Measurements from ENCODE around the gene PLA2G6. TPM values are rescaled to one million over a fixed set of nuclear protein-coding genes. Genes with fewer than 3 reads are reported as not detected.
"Not testable (repeated sequence)": the region's sequence is repeated elsewhere in the genome, so short reads cannot be mapped to it uniquely, and the experiment has no call there.

Gene PLA2G6
- total RNA-seq, 1 donor from 2014 or later: 32.1 TPM

DNA sequence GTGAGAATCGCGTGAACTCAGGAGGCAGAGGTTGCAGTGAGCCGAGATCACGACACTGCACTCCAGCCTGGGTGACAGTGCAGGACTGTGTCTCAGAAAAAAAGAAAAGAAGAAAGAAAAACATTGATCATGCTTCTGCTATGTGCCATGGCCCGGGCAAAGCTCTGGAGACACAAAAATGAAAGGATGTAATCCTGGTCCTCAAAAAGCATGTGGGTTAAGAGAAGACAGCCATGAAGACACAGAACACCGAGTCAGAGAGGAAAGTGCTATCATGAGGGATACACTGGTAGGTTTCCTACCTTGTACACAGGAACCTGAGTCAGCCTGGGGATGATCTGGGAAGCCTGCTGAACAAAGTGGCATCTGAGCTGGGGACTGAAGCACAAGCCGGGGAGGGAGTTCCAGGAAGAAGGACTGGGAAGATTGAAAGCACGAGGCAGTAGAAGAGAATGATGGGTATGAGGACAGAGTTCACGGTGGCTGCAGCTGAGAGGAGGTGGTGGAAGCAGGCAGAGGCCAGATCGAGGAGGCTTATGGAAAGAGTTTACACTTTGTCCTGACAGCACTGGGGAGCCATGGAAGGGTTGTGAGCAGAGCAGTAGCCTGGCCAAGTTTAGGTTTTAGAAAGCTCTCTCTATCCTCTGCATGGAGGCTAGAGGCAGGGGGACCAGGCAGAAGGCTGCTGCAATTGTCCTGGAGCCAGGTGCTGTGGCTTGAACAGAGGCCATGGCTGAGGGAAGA is 10.3 kb upstream of the PLA2G6 start:
- peak; percentile 20 for ATAC-seq
- no peak for DNase-seq (ENCODE audit: low spot score)

GRCh38 chr22:38191055-38191454 is 9.4 kb upstream of the PLA2G6 start:
- ATAC-seq: no peak
- DNase-seq (ENCODE audit: low spot score): no peak

- DNase-seq (ENCODE audit: low spot score) (peak; percentile 83), ATAC-seq (peak; percentile 59)
These were observed 9.0 kb upstream of the PLA2G6 start for GRCh38 chr22:38190581-38190980.

GRCh38 chr22:38189104-38189503 is 7.5 kb upstream of the PLA2G6 start:
- no peak for ATAC-seq

DNA sequence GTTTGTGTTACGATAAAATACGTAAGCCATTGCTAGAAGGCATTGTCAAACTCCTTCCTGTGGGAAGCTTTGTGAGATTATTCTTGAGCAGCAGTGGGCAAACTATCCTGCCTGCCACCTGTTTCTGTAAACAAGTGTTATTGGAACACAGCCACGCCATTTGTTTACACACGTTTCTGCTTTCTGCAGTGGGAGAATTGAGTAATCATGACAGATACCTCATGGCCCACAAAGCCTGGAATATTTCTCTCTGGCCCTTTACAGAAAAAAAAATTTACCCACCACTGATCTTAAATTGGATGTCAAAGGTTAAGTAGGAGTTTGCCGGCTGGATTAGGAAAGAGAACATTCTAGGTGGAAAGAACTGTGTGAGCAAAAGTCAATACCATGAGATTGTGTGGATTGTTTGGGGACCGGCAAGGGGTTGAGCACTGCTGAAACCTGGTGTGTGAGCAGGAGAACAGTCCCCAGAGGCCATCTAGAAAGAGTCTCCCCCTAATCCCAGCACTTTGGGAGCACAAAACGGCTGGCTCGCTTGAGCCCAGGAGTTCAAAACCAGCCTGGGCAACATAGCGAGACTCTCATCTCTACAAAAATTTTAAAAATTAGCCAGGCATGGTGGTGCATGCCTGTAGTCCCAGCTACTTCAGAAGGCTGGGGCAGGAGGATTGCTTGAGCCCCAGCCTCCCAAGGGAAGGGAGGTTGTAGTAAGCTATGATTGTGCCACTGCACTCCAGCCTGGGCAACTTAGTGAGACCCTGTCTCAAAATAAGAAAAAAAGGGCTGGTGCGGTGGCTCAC is 6.0 kb upstream of the PLA2G6 start:
- peak; percentile 76 for DNase-seq (ENCODE audit: low spot score)
- peak; percentile 75 for ATAC-seq

More at GRCh38 chr22:38189104-38189503, 7.5 kb upstream of the PLA2G6 start:
- DNase-seq (ENCODE audit: low spot score): no peak

GRCh38 chr22:38186429-38186828 is 4.8 kb upstream of the PLA2G6 start:
- DNase-seq (ENCODE audit: low spot score): no peak
- no peak for ATAC-seq

GRCh38 chr22:38184788-38185187 is 3.2 kb upstream of the PLA2G6 start:
- no peak for DNase-seq (ENCODE audit: low spot score)

GRCh38 chr22:38180841-38181452 is 683 bp downstream of the PLA2G6 start:
- peak; percentile 78 for DNase-seq (ENCODE audit: low spot score)
- peak; percentile 54 for ATAC-seq

More at GRCh38 chr22:38184788-38185187, 3.2 kb upstream of the PLA2G6 start:
- ATAC-seq: no peak

DNA sequence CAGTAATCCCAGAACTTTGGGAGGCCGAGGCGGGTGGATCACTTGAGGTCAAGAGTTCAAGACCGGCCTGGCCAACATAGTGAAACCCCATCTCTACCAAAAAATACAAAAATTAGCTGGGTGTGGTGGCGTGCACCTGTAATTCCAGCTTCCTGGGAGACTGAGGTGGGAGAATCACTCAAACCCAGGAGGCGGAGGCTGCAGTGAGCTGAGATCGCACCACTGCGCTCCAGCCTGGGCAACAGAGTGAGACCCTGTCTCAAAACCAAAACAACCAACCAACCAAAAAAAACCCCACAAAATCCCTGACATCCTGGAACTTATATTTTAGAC is 3.1 kb downstream of the PLA2G6 start:
- not testable (repeated sequence) for DNase-seq (ENCODE audit: low spot score); ATAC-seq

GRCh38 chr22:38177926-38178604 is 3.6 kb downstream of the PLA2G6 start:
- ATAC-seq: peak; percentile 51
- peak; percentile 75 for DNase-seq (ENCODE audit: low spot score)

GRCh38 chr22:38177571-38177925 is 4.1 kb downstream of the PLA2G6 start:
- DNase-seq (ENCODE audit: low spot score); ATAC-seq: not testable (repeated sequence)

DNA sequence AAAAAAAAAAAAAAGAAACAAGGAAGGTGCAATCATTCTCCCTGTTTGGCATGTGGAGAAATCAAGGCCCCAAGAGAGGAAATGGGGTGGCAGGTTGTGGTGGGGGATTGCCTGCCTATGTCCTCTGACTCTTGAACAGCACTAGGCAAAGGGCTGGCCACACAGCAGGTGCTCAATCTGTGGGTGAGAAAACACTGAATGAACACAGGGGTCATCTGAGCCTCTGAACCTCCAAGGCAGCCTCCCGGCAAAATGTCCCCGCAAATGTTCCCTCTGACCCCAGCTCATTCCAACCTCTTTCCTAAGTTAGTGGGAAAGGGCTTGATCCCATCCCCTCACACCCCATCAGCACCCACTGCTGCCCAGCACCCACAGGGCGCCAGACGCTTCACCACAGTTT is 4.6 kb downstream of the PLA2G6 start:
- DNase-seq (ENCODE audit: low spot score): no peak
- no peak for ATAC-seq

DNA sequence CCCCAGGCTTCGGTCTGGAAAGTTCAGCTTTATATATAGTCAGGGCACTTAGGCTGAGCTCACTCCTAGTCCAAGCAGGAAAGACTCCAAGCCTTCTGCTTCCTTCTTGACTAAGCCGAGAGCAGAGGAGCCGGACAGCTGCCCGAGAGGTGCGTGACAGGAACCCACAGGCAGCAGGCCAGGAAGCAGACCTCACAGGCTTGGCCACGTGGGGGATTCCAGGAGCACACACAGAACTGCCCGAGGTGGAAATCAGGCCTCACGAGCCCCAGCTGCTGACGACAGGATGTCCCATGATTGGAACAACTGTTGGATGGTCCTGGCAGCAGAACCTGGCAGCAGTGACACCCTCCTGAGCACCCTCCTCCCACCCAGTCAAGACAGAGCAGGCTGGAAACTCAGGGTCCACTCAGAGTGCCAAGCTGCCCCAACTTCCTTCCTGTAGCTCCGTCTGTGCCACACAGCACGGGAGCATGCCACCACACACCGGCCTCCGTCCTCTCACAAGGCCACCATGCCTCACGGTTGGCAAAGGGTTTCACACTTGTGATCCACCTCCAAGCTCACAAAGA is 5.4 kb downstream of the PLA2G6 start:
- DNase-seq (ENCODE audit: low spot score) (no peak), ATAC-seq (peak; percentile 4)

DNA sequence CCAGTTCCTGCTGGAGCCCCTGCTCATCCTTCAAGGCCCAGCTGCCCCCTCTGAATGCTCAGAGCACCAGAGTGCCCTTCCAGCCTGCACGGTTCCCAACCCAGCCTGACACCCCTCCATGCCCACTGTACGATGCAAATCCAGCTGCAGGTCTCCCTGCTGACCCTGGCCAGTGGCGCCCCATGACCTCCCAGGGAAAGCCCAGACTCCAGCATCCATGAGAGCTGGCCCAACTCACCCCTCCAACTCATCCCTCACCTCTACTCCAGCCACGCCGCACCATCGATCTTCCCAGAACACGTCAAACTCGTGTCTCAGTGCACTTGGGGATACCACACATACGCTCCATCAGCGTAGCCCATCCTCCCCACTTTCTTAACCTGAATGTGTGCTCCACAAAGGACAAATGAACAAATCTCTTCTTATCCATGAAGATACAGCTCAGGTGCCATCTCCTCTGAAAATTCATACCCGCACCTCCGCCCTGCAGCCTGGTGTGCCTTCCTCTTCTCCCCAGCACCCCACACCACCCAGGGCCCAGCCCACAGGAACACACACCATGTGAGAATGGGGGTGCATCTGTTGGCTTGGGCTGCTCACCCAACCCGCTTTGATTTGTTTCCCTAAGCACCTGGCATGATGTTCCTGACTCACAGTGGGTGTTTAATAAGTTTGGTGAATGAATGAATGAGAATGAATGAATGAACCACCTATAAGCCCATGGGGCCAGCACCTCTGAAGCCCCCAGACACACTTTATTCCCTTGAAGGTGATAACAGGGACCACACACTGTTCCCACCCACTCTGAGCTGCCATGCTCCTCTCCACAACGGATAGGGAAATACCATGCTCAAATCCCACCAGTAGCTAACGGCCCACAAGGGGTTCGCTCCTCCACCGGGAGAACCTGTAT is 6.2 kb downstream of the PLA2G6 start:
- DNase-seq (ENCODE audit: low spot score): no peak
- ATAC-seq: no peak

GRCh38 chr22:38174626-38175025 is 7.0 kb downstream of the PLA2G6 start:
- no peak for DNase-seq (ENCODE audit: low spot score)
- ATAC-seq: no peak

DNA sequence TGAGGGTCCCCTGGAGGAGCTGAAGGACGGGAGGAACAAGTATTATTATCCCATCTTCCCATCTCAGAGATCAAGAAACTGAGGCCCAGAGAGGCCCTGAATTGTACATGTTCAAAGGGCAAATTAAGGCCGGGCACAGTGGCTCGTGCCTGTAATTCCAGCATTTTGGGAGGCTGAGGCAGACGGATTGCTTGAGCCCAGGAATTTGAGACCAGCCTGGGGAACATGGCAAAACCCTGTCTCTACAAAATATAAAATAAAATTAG is 8.1 kb downstream of the PLA2G6 start:
- DNase-seq (ENCODE audit: low spot score): no peak
- ATAC-seq: no peak

DNA sequence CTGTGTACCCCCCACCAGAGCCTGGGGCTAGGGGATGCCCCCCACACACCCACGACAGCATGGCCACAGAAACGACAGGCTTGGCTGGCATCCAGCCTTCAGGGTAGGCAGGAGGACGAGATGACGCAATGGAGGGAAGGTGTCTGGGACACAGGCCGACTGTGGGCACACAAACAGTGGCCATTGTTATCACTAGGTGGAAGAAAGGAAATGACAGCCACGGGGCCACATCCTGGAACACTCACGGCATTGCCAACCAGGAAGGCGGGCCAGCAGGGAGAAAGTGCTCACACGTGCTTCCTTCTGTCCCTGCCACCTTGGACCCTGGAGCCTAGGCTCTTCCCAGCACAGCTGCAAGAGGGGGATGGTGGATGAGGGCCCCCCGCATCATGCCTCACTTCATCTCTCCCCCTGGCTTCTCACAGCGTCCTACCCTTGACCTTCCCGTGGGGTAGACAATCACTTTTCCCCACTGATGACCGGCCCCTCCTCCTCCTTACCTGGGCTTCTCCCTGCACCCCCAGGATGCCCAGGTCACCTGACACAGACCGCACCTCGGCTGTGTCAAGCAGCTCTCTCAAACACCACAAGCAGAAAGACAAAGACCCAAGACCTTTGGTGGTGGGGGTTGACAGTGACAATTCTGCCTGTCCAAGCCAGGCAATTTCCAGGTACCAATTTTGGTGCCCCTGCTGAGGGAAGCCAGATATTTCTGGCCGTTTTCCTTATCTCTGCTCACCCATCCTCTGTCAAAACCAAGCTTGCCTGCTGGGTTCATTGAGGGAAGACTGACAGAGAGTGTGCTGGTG is 8.6 kb downstream of the PLA2G6 start:
- ATAC-seq: peak; percentile 66
- DNase-seq (ENCODE audit: low spot score): peak; percentile 83

GRCh38 chr22:38171927-38172831 is 9.5 kb downstream of the PLA2G6 start:
- DNase-seq (ENCODE audit: low spot score) (no peak), ATAC-seq (no peak)
